Tibial nerve (tissue), 4 donors: ENCODE data around the gene GALNT6.

Experiments
- EP300 ChIP-seq, 2 donors: sonication (generic); formaldehyde crosslinking; IDR thresholded peaks; one replicate each; pipeline ENCODE4 v1.6.1; 2017; ENCODE audit warnings: antibody characterized with exemption in 2 of 2, mild to moderate bottlenecking in 1 of 2
- POLR2A ChIP-seq, 2 donors: fragments of 450-650 bp; IDR thresholded peaks; one replicate each; pipeline ENCODE4 v1.6.1; 2017; ENCODE audit warnings: antibody characterized with exemption in 2 of 2, mild to moderate bottlenecking in 2 of 2, moderate library complexity in 2 of 2
- TF ChIP-seq, protein P1 (sequence below), 5 experiments: fragments of 200-600 bp in 3 of 5; fragments of 450-650 bp in 2 of 5; sonication (generic) in 3 of 5; IDR thresholded peaks; one replicate each; pipeline ENCODE4 v1.5.1; 2016 to 2019; ENCODE audit warnings: antibody characterized with exemption in 5 of 5, mild to moderate bottlenecking in 3 of 5, moderate library complexity in 2 of 5

DNA sequence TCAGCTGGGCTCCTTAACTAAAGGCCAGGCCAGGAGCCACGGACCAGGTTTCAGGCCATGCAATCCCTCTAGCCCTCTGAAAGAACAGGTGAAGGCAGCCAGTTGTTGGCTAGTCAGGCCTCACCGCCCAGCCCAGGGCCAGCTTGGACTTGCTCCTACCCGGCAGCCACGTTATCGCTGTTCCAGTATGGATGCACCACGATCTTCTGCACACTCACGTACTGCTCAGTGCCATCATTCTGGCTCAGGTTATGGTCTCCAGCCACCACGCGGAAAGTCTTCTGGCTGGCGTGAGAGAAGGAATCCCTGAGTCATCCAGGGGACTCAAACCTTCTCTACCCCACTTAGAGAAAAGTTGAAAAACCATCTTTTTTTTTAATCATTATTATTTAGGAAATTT lies 48.8 kb downstream of the GALNT6 start:
- TF ChIP-seq EP300 (IDR thresholded peaks at IDR 0.05) (no peak), POLR2A (IDR thresholded peaks at IDR 0.05) (no peak)
- TF ChIP-seq, protein P1, sequence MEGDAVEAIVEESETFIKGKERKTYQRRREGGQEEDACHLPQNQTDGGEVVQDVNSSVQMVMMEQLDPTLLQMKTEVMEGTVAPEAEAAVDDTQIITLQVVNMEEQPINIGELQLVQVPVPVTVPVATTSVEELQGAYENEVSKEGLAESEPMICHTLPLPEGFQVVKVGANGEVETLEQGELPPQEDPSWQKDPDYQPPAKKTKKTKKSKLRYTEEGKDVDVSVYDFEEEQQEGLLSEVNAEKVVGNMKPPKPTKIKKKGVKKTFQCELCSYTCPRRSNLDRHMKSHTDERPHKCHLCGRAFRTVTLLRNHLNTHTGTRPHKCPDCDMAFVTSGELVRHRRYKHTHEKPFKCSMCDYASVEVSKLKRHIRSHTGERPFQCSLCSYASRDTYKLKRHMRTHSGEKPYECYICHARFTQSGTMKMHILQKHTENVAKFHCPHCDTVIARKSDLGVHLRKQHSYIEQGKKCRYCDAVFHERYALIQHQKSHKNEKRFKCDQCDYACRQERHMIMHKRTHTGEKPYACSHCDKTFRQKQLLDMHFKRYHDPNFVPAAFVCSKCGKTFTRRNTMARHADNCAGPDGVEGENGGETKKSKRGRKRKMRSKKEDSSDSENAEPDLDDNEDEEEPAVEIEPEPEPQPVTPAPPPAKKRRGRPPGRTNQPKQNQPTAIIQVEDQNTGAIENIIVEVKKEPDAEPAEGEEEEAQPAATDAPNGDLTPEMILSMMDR (IDR thresholded peaks at IDR 0.05) = no peak
